Liver (tissue), 3 donors: ENCODE data around the gene VWA5A.

Source experiments
- ATF3 ChIP-seq: IDR thresholded peaks from 2 replicates; pipeline ENCODE4 v1.6.1; 2016; ENCODE audit warnings: antibody characterized with exemption
- CTCF ChIP-seq: fragments of 150-350 bp; IDR thresholded peaks from 2 replicates; pipeline ENCODE4 v1.5.1; 2017; ENCODE audit warnings: improper control_type of control experiment, low read depth, low read length; ENCODE audit not compliant: missing input control
- EGR1 ChIP-seq, 2 donors: IDR thresholded peaks; 2 replicates each; pipeline ENCODE4 v1.6.1; 2016 to 2018; ENCODE audit warnings: antibody characterized with exemption in 2 of 2, low read depth in 2 of 2
- FOXA1 ChIP-seq: IDR thresholded peaks from 2 replicates; pipeline ENCODE4 v1.6.1; 2016; ENCODE audit warnings: antibody characterized with exemption
- MAX ChIP-seq: IDR thresholded peaks from 2 replicates; pipeline ENCODE4 v1.6.1; 2016; ENCODE audit warnings: antibody characterized with exemption
- RAD21 ChIP-seq, 2 donors: IDR thresholded peaks; 2 replicates each; pipeline ENCODE4 v1.6.1; 2016; ENCODE audit warnings: antibody characterized with exemption in 2 of 2, mild to moderate bottlenecking in 2 of 2
- RXRA ChIP-seq, 2 donors: IDR thresholded peaks; 2 replicates each; pipeline ENCODE4 v1.6.1; 2017 to 2018; ENCODE audit warnings: antibody characterized with exemption in 2 of 2, mild to moderate bottlenecking in 1 of 2
- TAF1 ChIP-seq: conservative IDR thresholded peaks from 2 replicates; pipeline ENCODE4 v1.6.1; 2016; ENCODE audit warnings: antibody characterized with exemption, mild to moderate bottlenecking
- YY1 ChIP-seq: IDR thresholded peaks from 2 replicates; pipeline ENCODE4 v1.6.1; 2016; ENCODE audit warnings: antibody characterized with exemption, mild to moderate bottlenecking
- ZBTB33 ChIP-seq: IDR thresholded peaks from 2 replicates; pipeline ENCODE4 v1.6.1; 2016; ENCODE audit warnings: antibody characterized with exemption
- donor health status: healthy.
- donor health status: healthy.

GRCh38 chr11:124081483-124081882 lies 33.8 kb upstream of the VWA5A start:
- TF ChIP-seq RAD21 (IDR thresholded peaks at IDR 0.05) (no peak), FOXA1 (no peak), CTCF (no peak), EGR1 (IDR thresholded peaks at IDR 0.05; ENCODE audit: low read depth in 2 of 2) (no peak), TAF1 (no peak), RXRA (IDR thresholded peaks at IDR 0.05) (no peak), MAX (no peak), YY1 (no peak), ZBTB33 (no peak), ATF3 (no peak)
